ENCODE data around the gene DHODH.

- TF ChIP-seq POLR2A (IDR thresholded peaks at IDR 0.05) = no peak
- TF ChIP-seq, protein P1, sequence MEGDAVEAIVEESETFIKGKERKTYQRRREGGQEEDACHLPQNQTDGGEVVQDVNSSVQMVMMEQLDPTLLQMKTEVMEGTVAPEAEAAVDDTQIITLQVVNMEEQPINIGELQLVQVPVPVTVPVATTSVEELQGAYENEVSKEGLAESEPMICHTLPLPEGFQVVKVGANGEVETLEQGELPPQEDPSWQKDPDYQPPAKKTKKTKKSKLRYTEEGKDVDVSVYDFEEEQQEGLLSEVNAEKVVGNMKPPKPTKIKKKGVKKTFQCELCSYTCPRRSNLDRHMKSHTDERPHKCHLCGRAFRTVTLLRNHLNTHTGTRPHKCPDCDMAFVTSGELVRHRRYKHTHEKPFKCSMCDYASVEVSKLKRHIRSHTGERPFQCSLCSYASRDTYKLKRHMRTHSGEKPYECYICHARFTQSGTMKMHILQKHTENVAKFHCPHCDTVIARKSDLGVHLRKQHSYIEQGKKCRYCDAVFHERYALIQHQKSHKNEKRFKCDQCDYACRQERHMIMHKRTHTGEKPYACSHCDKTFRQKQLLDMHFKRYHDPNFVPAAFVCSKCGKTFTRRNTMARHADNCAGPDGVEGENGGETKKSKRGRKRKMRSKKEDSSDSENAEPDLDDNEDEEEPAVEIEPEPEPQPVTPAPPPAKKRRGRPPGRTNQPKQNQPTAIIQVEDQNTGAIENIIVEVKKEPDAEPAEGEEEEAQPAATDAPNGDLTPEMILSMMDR (IDR thresholded peaks at IDR 0.05) = no peak
- TF ChIP-seq EP300 (IDR thresholded peaks at IDR 0.05) = no peak
These were observed 33.7 kb downstream of the DHODH start for GRCh38 chr16:72042157-72042660.

All from tibial nerve (tissue), 4 donors.